SU-DHL-6 (cell line): ENCODE data around the gene PSPN.

ENCODE experiments used
- CTCF ChIP-seq: fragments of 200-600 bp; sonication (generic); IDR thresholded peaks from one replicate; pipeline ENCODE4 v1.5.1; 2017; ENCODE audit warnings: antibody characterized with exemption, mild to moderate bottlenecking, low read length, moderate library complexity; ENCODE audit not compliant: insufficient read depth, poor library complexity, severe bottlenecking
- EZH2phosphoT487 ChIP-seq: fragments of 200-600 bp; sonication (generic), shearing (Covaris generic); conservative IDR thresholded peaks from 2 replicates; pipeline ENCODE4 v1.6.1; 2018; ENCODE audit warnings: mild to moderate bottlenecking, antibody characterized with exemption, low read length, moderate library complexity, mixed read lengths

GRCh38 chr19:6424195-6424938 is 48.6 kb upstream of the PSPN start, which contains the start of gene KHSRP:
- no peak for TF ChIP-seq CTCF
- no peak for TF ChIP-seq EZH2phosphoT487
